ENCODE data around the gene TBC1D22A.
A peak's percentile ranks its signal among the peaks of the same experiment; 100 is the strongest.

The TBC1D22A gene, protein sequence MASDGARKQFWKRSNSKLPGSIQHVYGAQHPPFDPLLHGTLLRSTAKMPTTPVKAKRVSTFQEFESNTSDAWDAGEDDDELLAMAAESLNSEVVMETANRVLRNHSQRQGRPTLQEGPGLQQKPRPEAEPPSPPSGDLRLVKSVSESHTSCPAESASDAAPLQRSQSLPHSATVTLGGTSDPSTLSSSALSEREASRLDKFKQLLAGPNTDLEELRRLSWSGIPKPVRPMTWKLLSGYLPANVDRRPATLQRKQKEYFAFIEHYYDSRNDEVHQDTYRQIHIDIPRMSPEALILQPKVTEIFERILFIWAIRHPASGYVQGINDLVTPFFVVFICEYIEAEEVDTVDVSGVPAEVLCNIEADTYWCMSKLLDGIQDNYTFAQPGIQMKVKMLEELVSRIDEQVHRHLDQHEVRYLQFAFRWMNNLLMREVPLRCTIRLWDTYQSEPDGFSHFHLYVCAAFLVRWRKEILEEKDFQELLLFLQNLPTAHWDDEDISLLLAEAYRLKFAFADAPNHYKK

DNA sequence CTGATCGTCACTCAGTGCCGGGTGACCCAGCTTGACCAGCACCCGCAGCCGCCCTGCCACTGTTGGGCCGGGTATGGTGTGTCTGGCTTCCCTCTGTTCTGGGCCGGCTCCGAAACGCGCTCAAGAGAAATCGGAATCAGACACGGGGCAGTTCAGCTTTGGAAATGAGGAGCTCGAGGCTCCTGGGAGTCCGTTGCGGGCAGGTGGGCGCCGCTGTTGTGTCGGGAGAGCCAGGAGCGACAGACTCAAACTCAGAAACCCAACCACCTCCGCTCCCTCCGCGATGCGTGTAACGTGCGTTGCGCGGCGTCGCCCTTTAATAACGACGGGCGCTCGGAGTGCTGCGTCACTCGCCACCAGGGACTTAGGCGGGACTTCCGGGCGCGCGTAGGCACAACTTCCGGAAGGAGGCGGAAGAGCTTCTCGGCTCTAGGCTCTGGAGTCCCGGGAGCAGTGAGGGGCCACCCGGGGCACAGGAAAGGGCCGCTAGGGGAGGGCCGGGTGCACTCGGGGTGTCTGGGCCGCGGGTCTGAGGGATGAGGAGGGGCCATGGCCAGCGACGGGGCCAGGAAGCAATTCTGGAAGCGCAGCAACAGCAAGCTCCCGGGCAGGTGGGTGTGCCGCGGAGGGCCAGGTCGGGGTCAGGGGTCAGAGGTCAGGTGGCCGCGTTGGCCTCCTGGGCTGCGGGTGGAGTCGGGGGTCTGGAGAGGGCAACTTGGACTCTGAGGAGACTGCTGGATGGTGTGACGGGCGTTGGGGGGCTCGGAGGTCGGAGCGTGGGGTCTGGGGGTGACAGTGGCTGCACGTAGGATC is at the start of gene TBC1D22A:
Gene TBC1D22A (plus strand): TSS at position 413 of the 813 bp plus-strand sequence. CDS start 137 bp downstream, at position 550.
- H3K9me3 Mint-ChIP-seq: no peaks in the 10 kb centered on the region
- H3K27me3 Mint-ChIP-seq (ENCODE audit: low read depth): no peaks in the 10 kb centered on the region
- DNase-seq (ENCODE audit: low spot score): peak; percentile 94
- peak within 1 kb of the TSS; percentile 98 for H3K27ac Mint-ChIP-seq
- H3K36me3 Mint-ChIP-seq (ENCODE audit: low read depth): peaks cover 22% of the 10 kb centered on the region
- H3K4me1 Mint-ChIP-seq (ENCODE audit: low read depth): peaks cover 37% of the 10 kb centered on the region
- peak within 1 kb of the TSS; percentile 99 for H3K4me3 Mint-ChIP-seq

DNA sequence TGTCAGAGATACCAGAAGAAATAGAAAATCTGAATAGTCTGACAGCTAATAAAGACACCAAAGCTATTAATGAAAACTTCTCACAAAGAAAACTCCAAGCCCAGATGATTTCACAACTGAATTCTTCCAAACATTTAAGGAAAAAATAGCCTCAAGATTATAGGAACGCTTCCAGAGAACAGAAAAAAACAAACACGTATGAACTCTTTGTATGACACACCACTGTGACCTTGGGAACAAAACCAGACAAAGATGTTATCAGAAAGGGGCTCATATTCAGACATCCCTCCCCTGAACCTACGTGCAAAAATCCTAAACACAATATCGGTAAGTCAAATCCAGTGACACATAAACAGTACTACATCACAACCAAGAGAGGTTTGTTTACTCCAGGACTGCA is 47.9 kb upstream of the TBC1D22A start:
- Mint-ChIP-seq H3K9me3 (no peaks in the 10 kb centered on the region), H3K4me1 (ENCODE audit: low read depth) (no peaks in the 10 kb centered on the region), H3K4me3 (no peak overlapping the region), H3K27me3 (ENCODE audit: low read depth) (no peaks in the 10 kb centered on the region), H3K36me3 (ENCODE audit: low read depth) (peaks cover 56% of the 10 kb centered on the region), H3K27ac (no peak overlapping the region)
- DNase-seq (ENCODE audit: low spot score): no peak

DNA sequence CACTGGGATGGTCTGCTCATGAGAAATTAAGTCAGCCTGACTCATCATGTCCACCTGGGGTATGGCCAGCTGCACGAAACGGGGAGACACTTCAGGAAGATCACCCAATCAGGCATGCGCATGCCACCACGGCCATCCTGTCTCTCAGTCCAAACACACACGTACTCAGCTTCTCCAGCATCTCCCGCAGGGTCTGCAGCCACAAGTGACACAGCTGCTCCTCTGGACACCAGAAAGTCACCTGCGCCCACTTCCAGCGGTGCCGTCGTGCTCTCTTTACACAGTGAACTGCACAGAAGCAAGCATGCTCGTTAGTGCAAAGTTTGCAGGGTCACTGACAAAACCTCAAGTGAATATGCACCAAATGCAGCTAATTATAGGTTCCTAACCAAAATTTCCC is 42.5 kb upstream of the TBC1D22A start:
- Mint-ChIP-seq H3K27me3 (ENCODE audit: low read depth) (no peaks in the 10 kb centered on the region), H3K36me3 (ENCODE audit: low read depth) (peaks cover 46% of the 10 kb centered on the region), H3K27ac (no peak overlapping the region), H3K4me3 (no peak overlapping the region), H3K9me3 (no peaks in the 10 kb centered on the region), H3K4me1 (ENCODE audit: low read depth) (no peaks in the 10 kb centered on the region)
- DNase-seq (ENCODE audit: low spot score): no peak

DNA sequence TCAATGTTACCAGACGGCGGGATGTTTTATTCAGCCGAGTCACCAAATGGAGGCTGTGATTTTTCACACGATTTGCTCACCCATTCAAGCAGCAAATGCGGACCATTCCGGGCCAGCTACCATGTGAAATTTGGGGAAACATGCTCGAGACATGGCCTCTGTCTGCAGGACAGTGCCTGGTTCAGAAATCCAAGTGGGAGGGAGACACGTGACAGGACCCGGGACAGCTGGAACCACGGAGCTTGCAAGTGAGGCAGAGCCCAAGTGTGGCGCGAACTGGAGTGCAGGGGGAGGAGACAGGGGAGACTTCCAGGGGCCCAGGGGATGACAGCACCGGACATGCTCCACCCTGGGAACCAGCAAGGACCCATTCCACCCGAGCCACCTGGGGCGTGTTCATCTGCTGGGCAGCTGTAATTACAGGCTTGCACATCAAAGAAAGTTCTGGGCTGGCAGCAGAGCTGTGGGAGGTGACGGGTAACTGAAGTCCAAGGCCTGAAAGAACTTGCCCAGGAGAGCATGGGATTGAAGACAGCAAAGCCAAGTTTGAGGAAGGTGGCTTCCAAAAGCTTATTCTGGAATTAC is 40.9 kb upstream of the TBC1D22A start:
- Mint-ChIP-seq H3K27me3 (ENCODE audit: low read depth) (no peaks in the 10 kb centered on the region), H3K36me3 (ENCODE audit: low read depth) (peaks cover 44% of the 10 kb centered on the region), H3K27ac (no peak overlapping the region), H3K4me1 (ENCODE audit: low read depth) (no peaks in the 10 kb centered on the region), H3K4me3 (no peak overlapping the region), H3K9me3 (no peaks in the 10 kb centered on the region)
- no peak for DNase-seq (ENCODE audit: low spot score)

DNA sequence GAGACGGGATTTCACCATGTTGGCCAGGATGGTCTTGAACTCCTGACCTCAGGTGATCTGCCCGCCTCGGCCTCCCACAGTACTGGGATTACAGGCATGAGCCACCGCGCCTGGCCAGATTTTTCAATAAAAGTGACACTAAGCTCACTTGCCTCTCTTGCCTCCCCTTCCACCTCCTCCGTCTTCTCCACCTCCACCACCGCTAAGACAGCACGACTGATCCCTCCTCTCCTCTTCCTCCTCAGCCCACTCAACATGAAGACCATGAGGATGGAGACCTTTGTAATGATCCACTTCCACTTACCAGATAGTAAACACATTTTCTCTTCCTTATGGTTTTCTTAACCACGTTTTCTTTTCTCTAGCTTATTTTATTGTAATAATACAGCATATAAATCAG is 38.6 kb upstream of the TBC1D22A start:
- Mint-ChIP-seq H3K4me1 (ENCODE audit: low read depth) (no peaks in the 10 kb centered on the region), H3K27me3 (ENCODE audit: low read depth) (no peaks in the 10 kb centered on the region), H3K27ac (no peak overlapping the region), H3K36me3 (ENCODE audit: low read depth) (peaks cover 32% of the 10 kb centered on the region), H3K4me3 (no peak overlapping the region), H3K9me3 (no peaks in the 10 kb centered on the region)
- no peak for DNase-seq (ENCODE audit: low spot score)

DNA sequence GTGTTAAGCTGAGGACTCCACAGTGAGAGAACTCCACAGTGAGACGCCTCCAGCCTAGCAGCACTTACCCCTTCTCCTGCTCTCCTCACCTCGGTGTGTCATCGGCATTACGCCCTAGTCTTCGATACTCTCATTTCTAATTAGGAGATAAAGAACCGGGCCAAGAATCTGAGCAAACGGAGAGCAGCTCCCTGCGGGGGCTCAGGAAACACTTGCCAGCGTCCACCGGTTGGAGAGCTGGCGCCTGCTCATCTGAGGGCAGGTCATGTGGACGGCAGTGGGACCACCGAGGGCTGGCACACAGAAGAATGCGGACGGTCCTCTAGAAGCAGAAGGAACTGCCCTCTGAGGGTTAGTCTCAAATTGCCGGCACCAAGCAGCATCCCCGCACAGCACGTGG is 37.4 kb upstream of the TBC1D22A start:
- peaks cover 2% of the 10 kb centered on the region for H3K4me1 Mint-ChIP-seq (ENCODE audit: low read depth)
- H3K27me3 Mint-ChIP-seq (ENCODE audit: low read depth): no peaks in the 10 kb centered on the region
- H3K27ac Mint-ChIP-seq: no peak overlapping the region
- no peaks in the 10 kb centered on the region for H3K9me3 Mint-ChIP-seq
- no peak overlapping the region for H3K4me3 Mint-ChIP-seq
- peaks cover 24% of the 10 kb centered on the region for H3K36me3 Mint-ChIP-seq (ENCODE audit: low read depth)
- no peak for DNase-seq (ENCODE audit: low spot score)

DNA sequence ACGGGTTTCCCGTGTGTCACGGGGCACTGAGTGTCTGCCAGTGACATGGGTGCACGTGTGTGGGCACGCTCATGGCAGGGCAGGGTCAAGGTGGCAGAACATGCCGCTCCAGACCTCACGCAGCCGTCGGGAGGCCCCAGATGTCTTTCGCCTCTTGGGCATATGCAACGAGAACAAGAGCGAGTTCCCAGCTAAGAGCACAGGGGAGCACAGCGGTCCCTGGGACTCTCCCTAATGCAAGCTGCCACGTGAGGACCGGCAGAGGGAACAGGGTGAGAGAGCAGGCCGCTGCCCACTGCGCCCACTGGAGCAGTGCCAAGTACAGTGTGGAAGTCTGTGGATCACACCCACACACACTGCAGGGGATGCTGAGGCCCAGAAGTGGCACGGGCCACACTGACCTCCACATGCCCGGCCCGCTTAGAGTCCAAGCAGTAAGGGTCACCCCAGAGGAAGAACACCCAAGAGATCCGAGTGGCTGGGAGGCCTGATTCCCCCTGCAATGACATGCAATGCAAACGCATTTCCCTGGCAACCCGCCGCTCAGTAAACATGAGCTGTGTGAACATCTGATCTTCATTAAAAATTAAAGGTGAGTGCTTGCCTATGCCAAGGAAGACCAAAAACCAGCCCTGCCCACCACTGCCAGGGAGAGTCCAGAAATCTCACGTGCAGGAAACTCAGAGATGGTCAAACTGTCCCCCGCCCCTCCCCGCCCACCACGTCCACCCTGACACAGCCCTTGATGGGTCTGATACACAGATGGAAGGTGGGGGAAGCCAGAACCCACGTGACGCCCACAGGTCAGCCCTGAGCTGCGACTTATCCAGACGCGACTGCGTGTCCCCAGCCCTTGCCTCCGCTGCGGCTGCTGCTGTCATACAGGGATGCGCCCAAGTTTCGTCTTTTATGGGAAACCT is 36.1 kb upstream of the TBC1D22A start:
- no peak for DNase-seq (ENCODE audit: low spot score)
- H3K27ac Mint-ChIP-seq: no peak overlapping the region
- no peaks in the 10 kb centered on the region for H3K27me3 Mint-ChIP-seq (ENCODE audit: low read depth)
- no peak overlapping the region for H3K4me3 Mint-ChIP-seq
- peaks cover 24% of the 10 kb centered on the region for H3K36me3 Mint-ChIP-seq (ENCODE audit: low read depth)
- H3K9me3 Mint-ChIP-seq: no peaks in the 10 kb centered on the region
- H3K4me1 Mint-ChIP-seq (ENCODE audit: low read depth): peaks cover 5% of the 10 kb centered on the region

DNA sequence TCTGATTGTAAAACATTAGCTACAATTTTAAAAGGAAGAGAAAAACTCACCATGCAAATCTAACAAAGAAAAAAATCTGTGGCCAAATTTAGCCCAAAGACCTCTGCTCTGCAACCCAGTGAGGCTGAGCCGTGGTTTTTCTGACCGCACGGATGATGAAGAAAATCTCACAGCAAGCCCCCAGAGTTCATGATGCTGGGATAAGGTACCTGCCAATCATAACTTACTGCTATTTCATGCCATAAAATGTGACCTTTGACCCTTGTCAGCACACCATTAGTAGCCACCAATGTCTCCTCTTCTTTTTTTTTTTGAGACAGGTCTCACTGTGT is 35.5 kb upstream of the TBC1D22A start:
- DNase-seq (ENCODE audit: low spot score): no peak
- Mint-ChIP-seq H3K4me3 (no peak overlapping the region), H3K4me1 (ENCODE audit: low read depth) (peaks cover 11% of the 10 kb centered on the region), H3K27ac (no peak overlapping the region), H3K9me3 (no peaks in the 10 kb centered on the region), H3K36me3 (ENCODE audit: low read depth) (peaks cover 28% of the 10 kb centered on the region), H3K27me3 (ENCODE audit: low read depth) (no peaks in the 10 kb centered on the region)

DNA sequence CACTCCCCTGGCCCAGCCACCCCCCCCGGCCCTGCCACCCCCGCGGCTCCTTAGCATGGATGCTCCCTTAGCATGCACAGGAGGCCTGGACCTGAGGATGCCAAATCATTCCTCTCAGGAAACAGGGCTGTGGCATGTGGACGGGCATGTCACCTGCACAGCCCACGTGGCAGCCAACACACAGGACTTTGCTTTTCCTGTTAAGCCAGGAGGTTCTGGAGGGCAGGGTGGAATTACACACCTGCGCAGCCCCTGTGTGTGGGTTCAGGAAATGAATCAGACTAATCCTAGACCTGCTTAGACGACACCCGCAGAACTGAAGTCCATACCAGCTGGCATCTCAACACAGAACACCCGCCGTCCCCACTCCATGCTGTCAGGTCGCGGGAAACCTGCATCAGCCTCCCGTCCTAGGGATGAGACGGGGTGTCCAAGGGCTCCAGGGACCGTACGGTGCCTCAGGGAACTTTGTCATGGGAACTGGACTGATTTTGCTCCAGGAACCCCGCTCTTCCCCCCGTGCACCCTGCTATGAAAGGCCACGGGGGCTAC is 34.6 kb upstream of the TBC1D22A start:
- H3K4me1 Mint-ChIP-seq (ENCODE audit: low read depth): peaks cover 11% of the 10 kb centered on the region
- H3K27ac Mint-ChIP-seq: no peak overlapping the region
- H3K4me3 Mint-ChIP-seq: no peak overlapping the region
- no peak for DNase-seq (ENCODE audit: low spot score)
- no peaks in the 10 kb centered on the region for H3K9me3 Mint-ChIP-seq
- no peaks in the 10 kb centered on the region for H3K27me3 Mint-ChIP-seq (ENCODE audit: low read depth)
- peaks cover 29% of the 10 kb centered on the region for H3K36me3 Mint-ChIP-seq (ENCODE audit: low read depth)

DNA sequence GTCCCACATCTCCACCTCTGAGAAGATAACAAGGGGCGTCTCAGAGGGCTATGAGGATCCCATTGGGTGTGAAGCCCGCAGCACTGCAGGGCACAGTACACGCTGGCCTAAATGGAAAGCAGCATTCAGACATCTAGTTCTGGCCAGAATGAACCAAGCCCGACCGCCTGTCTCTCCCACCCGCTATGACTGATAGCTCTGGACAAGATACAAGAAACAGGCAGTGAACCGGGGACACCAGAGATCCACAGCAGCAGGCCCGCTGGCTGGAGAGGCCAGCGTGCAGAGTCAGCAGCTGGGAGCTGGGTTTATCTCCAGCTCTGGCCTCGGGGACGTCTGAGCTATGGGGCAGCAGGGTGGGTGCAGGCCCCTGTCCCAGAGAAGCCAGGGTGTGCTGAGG is 34.0 kb upstream of the TBC1D22A start:
- no peaks in the 10 kb centered on the region for H3K27me3 Mint-ChIP-seq (ENCODE audit: low read depth)
- H3K4me3 Mint-ChIP-seq: no peak overlapping the region
- no peak for DNase-seq (ENCODE audit: low spot score)
- H3K27ac Mint-ChIP-seq: no peak overlapping the region
- peaks cover 29% of the 10 kb centered on the region for H3K36me3 Mint-ChIP-seq (ENCODE audit: low read depth)
- peaks cover 11% of the 10 kb centered on the region for H3K4me1 Mint-ChIP-seq (ENCODE audit: low read depth)
- no peaks in the 10 kb centered on the region for H3K9me3 Mint-ChIP-seq

DNA sequence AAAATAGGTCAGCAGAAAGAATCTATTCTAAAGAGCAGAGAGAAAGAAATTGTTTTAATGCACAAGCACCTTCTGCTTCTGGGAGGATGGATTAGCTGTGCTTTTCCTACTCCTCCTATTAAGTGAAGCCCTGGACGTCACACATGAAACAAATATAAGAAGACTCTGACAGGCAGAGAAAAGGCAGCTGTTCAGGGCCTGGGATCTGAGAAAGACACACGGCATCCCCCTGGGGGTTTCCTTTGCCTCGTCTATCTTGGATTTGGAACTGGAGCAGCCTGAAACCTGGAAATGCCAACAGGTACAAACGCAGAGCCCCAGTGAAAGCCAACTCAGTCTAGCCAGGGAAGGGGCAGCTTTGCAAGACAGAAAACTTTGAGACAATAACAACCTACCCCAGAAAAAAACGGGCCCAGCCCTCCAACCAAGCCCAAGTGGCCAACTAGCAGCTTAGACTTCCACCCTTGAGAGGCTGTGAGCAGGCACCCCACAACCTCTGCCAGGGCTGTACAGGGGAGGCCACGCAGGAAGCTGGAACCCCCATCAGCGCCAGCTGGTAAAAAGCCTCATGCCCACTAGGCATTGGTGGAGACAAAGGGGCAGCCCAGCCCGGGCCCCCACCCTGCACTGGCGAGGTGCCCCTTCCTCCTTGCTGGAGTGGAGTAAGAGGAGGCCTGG is 31.7 kb upstream of the TBC1D22A start:
- Mint-ChIP-seq H3K4me3 (no peak overlapping the region), H3K27ac (no peak overlapping the region), H3K9me3 (no peaks in the 10 kb centered on the region), H3K27me3 (ENCODE audit: low read depth) (no peaks in the 10 kb centered on the region), H3K4me1 (ENCODE audit: low read depth) (peaks cover 23% of the 10 kb centered on the region), H3K36me3 (ENCODE audit: low read depth) (peaks cover 24% of the 10 kb centered on the region)
- DNase-seq (ENCODE audit: low spot score): no peak

DNA sequence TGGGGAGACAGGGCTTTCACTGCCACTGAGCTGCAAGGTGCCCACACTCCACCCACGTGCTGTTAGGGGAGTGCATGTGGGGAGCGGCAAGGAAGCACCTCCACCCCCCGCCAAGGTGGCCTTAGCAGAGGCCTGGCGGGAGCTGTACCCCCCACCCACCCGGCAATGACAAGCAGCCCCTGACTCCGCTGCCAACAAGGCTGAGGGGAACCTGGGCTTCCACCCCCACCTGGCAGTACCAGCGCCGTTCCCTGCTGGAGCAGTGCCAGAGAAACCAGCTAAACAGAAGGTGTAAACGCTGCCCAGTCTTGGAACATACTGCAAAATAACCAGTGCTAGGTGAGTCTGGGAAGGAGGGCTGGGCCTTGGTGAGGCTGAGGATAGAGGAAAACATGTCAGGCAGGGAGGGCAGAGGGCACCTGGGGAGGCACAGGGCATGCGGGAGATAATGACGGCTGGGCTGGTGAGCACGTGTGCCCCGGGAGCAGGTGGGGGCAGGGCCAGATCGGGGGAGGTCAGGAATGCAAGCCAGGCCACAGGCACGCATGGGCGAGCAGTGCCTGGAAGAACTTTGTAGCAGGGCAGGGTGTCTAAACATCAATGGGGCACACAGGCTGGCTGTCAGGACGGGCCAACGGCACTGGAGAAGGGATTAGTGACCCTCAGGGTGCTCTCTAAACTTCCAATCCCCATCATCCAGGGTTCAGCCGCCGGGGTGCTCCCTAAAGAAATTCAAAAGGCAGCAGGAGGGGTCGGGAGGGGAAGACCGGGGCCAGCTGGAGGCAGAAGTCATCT is 31.0 kb upstream of the TBC1D22A start:
- no peak for DNase-seq (ENCODE audit: low spot score)
- peaks cover 30% of the 10 kb centered on the region for H3K4me1 Mint-ChIP-seq (ENCODE audit: low read depth)
- peak overlapping the region; percentile 41 for H3K27ac Mint-ChIP-seq
- H3K36me3 Mint-ChIP-seq (ENCODE audit: low read depth): peaks cover 24% of the 10 kb centered on the region
- H3K4me3 Mint-ChIP-seq: no peak overlapping the region
- H3K9me3 Mint-ChIP-seq: no peaks in the 10 kb centered on the region
- H3K27me3 Mint-ChIP-seq (ENCODE audit: low read depth): no peaks in the 10 kb centered on the region
